ENCODE data around the gene CALU.

Gene CALU

DNA sequence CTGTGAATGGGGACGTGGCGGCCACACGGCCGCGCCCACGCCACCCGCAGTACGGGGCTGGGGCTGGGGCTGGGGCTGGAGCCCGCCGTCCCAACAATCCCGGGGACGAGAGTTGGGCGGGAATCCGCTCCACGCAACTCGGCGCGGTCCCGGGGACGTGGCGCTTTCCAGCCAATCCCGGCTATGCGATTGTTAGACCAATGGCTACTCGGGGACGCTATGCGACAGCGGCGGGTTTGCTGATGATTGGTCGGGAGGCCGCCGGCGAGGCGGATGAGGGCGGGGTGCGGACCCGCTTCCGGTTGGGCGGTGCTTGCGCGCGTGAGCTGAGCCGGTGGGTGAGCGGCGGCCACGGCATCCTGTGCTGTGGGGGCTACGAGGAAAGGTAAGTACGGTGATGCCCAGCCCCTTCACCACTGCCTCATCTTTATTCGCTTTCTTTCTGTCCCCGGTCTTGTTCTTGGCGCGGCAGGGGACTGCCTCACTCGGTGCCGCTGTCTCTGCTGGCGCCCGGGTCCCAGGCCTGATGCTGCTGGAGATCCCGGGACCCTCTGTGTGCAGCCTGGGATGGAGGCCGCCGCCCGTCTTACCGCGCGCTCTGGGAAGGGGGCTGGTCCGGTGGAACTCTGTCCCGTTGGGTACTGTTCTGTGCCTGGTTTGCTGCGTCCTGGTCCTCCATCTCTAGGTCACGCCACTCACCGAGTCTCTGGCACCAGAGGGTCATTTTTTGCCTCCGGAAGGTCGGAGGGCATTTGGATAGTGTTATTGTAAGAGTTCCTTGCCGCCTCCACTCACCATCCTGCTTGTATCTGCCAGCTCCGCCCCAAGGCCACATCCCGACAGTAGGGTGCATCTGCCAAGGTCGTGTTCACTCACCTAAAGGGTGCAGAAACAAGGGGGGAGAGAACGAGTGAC lies at the start of gene CALU:
TSS of gene CALU (plus strand) at position 312 of the 915 bp plus-strand sequence. CDS start 9,225 bp downstream, outside the sequence.
- peak; percentile 79 for DNase-seq (ENCODE audit: low read depth)

DNA sequence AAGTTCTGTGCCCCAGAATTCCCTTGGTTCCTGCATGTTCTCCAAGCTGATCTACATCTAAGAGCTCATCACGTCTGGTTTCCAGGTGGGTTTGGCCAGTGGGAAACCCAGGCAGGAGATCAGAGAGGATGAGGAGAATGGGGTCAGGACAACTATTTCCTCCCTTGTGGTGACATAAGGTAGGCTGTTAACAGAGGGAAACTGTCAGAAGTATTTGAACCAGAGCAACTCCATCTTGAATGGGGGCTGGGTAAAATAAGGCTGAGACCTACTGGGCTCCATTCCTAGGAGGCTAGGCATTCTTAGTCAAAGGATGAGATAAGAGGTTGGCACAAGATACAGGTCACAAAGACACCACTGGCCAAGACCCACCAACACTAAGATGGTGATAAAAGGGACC lies 47.9 kb upstream of the CALU start:
- no peak for DNase-seq (ENCODE audit: low read depth)

DNA sequence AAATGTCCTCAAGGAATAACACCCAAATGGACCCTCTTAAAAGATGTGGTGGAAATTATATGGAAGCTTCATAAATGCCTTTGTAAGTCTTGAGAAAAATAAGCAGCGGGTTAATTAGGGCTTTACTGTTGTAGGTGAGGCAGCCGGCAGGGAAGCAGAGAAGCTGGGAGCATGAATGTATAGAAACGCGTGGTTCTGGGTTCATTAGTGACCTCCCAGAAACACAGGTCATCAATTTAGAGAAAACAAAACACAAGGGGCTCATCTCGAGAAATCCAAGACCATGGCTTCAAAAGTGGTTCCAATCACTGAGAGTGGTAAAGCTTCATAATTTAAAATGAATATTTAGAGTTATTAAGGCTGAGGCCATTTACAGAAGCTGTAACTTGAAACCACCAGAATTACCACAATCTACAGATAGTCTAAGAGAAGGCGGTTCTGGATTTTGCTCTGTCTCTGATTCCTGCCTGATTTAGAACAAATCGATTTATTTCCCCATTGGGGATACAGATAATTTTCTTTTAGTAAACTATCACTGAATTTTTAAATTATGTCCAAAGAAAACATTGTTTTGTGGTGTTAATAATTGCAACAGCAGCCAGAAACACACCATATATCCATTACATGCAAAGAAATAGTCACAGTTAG lies 46.4 kb upstream of the CALU start:
- DNase-seq (ENCODE audit: low read depth), result no peak

DNA sequence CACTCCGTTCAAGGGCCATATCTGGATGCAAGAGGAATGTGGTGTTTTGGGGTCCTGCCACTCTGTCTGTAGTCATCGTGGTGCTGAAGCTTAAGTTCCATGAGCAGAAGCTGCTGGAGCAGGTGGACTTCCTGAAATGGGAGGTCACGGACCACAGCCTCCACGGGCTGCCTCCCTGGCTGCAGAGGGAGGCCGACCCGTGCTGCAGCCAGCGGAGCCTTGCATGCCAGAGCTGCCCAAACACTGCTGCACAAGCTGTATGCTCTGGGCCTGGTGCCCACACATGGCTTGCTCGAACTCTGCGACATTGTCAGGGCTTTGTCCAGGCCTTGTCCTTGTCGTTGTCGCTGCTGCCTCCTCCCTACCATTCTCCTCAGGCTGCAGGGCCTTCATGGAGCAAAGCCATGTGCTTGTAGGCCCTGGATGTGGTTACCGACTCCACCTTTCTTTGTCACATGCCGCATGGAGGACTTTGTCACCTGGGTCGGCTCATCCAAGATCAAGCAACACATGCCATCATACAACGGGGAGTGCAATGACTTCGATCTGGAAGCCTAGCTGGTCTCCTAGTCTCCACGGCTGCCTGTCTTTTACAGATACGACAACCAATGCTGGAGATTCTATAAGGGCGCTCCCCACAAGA lies 45.7 kb upstream of the CALU start:
- DNase-seq (ENCODE audit: low read depth), result no peak

DNA sequence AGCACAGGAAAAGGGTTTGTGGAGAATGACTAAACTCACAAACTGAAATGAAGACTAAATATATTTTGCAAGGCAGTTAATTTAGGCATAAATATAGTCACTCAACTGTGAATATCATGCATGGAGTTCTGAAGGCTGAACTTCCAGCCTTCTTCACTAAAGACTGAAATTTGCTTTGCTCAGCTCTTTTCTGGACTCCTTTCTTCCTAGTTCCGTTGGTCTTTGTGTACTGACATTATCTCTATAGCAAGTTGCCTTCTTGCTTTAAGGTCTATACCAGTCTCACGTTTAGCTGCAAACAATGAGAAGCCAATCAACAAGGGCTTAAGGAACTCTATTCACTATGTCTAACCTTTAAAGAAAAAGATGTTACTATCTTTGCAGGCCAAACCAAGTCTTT lies 44.4 kb upstream of the CALU start:
- DNase-seq (ENCODE audit: low read depth), result no peak

DNA sequence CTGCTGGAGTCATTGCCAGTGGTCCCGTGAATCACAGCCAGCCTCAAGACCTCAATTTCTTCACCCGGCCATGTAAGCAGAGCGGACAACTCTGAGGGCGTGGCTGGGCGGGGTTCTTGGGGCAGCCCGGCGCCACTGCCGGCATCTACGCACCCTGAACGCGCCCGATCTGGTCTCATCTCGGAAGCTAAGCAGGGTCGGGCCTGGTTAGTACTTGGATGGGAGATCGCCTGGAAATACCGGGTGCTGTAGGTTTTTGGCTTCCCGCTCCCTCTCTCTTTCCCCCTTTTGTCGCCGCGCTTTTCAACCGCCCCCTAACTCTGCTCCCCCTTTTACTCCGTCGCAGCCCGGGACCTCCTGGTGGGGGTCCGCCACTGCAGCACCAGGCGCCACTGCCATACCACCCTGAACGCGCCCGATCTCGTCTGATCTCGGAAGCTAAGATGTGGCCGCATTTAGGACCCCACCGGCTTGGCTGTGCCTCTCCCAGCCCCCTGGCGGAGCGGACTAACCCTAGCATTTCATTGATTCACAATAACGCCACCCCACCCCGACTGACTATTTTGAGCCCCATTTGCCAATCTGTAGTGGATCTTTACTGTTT lies 41.8 kb upstream of the CALU start:
- DNase-seq (ENCODE audit: low read depth), result no peak

DNA sequence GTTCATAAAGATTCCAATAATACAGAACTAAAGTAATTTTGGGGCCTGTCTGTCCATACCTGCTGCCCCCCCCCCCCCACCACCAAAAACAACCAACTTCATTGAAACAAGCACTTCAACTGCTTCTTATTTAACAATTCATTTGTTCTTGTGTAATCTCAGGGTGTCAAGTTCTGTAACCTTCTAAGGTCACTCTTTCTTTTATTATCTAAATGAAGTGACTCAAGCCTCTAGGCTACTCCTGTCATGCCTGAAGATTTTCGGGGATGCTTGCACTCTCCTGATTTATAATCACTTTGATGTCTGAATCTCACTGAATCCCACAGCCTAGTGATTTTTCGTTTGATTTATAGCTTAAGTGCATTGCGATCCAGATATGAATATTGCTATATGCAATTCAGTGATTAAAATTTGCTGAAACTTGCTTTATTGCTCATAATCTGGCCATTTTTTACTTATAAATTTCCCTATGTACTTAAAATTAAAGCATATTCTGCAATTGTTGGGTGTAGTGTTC lies 39.9 kb upstream of the CALU start:
- DNase-seq (ENCODE audit: low read depth), result no peak

DNA sequence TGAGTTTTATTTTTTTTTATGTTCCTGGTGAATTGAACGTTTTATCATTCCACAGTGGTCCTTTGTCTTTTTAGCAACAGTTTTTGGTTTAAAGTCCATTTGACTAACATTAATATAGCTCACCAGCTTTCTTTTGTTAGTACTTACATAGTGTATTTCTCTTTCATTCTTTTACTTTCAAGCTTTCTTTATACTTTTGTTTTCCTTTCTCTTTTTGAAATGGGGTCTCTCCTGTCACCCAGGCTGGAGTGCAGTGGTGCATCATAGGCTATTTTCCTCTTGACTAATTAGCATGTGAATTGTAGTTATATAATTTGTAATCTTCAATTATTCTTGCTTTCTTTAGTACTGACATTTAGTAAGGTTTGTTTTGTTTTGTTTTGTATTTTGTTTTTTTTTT lies 39.3 kb upstream of the CALU start:
- no peak for DNase-seq (ENCODE audit: low read depth)

DNA sequence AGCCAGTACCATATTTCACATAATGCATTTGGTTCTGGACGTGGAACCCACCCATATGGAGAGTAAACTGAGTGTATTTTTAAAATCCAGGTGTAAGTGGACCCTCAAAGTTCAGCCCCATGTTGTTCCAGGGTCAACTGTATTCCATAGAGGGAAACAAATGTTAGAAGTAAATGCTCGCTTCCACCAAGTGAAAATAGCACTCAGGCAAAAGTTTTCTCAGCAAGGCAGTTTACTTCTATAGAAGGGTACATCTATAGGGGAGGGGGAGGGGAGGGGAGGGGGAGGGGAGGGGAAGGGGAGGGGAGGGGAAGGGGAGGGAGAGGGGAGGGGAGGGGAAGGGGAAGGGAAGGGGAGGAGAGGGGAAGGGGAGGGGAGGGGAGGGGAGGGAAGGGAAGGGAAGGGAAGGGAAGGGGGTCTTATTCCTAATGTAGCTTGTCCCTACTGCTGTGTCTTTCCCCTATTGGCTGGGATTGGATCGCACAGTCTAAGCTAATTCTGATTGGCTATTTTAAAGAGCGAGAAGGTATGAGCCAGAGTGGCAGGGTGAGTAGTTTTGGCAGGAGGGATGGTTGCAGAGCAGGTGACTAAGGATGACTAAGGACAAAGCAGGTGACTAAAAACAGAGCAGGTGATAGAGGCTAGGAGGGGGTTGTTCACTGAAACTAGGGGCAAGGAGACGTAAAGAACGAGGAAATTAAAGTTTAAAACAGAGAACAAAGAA lies 37.9 kb upstream of the CALU start:
- DNase-seq (ENCODE audit: low read depth), result no peak

DNA sequence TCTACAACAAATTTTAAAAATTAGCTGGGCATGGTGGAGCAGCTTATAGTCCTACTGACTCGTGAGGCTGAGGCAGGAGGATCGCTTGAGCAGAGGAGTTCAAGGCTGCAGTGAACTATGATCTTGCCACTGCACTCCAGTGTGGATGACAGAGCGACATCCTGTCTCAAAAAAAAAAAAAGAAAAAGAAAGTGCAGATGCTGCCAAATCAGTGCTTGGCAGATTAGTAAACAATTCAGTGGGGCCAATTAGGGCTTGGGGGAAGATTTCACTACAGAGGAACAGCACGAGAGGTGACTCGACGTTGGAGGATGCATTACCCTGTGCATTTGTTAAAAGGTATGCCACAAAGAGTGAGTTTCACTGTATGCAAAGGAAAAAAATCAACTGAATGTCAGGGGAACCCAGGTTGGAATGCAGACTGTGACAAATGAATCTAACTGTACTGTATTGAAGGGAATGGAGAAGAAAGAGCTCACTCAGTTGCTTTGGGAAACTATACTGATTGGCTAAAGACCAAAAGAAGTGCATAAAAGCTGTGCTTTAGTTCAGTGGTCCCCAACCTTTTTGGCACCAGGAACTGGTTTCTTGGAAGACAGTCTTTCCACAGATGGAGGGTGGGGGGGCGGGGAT lies 35.4 kb upstream of the CALU start:
- DNase-seq (ENCODE audit: low read depth), result peak; percentile 63

DNA sequence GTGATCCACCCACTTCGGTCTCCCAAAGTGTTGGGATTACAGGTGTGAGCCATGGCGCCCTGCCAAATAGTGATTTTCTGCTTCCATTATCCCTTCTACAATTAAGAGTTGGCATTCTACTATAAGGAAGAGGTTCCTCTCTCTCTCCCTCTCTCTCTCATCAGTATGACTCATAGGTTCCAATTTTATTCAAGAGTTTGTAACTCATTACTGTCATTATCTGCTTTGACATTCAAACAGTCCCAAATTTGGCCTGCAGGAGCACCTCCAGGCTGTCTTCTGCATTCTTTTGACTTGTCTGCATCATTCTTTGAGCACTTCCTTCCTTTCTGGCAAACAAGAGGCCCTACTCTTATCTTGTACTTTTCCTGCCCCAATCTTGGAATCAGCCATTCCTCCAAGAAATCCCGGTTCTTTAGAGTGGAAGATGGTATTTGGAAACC lies 33.2 kb upstream of the CALU start:
- peak; percentile 11 for DNase-seq (ENCODE audit: low read depth)

DNA sequence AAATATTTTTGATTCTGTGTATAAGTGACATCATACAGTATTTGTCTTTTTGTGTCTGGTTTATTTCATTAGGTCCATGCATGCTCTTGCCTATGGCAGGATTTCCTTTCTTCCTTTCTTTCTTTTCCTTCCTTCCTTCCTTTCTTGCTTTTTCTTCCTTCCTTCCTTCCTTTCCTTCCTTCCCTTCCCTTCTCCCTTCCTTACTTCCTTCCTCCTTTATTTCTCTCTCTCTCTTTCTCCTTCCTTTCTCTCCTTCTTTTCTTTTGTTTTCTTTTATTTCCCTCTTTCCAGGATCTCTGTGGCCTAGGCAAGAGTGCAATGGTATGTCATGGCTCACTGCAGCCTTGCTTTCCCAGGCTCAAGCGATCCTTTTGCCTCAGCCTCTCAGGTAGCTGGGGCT lies 31.4 kb upstream of the CALU start:
- DNase-seq (ENCODE audit: low read depth), result no peak

DNA sequence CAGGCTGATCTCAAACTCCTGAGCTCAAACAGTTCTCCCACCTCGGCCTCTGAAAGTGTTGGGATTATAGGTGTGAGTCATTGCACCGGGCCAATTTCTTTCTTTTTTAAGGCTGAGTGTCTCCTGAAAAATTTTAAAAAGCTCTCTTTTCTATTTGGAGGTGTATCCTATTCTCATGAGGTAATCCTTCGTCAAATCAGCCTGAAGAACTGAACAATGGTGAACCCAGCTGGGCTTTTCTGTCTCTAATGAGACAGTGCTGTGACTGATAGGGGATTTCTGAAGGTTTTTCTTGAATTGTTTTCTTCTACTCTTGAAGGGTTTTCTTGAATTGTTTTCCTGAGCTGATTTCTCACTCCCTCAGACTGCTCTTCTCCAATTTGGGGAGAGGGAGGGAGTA lies 30.9 kb upstream of the CALU start:
- no peak for DNase-seq (ENCODE audit: low read depth)

DNA sequence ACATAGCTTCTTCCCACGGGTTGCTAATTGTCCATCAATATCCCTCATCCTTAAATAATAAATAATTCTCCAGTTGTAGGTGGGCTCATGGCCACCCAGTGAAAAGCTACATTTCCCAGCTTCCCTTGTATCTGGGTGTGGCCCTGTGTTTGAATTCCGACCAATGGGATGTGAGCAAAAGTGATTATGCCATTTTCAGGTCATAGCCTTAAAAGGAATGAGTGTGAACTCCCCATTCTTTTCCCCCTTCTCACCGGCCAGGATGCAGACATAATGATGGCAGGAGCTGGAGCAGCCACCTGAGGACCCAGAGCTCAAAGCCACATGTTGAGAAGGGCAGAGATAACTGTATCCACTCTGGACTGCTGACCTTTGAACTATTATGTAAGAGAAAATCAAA lies 30.3 kb upstream of the CALU start:
- no peak for DNase-seq (ENCODE audit: low read depth)

DNA sequence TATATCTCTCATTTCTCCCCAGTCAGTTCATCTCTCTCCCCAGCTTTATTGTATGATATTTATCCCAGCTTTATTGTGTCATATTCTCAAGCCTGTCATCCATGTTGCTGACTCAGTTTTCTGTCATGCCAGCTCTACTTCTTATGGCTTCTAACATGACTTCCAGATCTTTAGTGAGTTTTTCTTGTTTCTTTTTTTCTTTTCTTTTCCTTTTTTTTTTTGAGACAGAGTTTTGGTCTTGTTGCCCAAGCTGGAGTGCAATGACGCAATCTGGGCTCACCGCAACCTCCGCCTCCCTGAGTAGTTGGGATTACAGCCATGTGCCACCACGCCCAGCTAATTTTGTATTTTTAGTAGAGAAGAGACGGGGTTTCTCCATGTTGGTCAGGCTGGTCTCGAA lies 28.7 kb upstream of the CALU start:
- no peak for DNase-seq (ENCODE audit: low read depth)

DNA sequence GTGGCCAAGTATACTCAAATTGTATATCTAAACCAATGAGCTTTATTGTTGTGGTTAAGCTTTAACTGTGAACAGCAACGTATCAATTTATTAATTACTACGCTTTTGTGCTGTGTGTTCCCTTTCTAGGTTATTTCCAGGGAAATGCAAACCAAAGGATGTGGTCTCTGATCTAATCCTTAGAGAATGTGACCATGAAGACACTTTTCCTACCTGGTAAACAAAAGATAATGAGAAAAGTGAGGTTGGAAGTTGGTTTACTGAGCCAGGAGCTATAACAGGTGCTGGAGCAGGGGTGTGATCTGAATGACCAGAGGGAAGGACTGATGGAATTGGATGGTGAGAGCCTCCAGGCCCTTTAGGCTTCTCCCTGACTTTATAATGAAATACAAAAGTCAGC lies 25.4 kb upstream of the CALU start:
- no peak for DNase-seq (ENCODE audit: low read depth)

DNA sequence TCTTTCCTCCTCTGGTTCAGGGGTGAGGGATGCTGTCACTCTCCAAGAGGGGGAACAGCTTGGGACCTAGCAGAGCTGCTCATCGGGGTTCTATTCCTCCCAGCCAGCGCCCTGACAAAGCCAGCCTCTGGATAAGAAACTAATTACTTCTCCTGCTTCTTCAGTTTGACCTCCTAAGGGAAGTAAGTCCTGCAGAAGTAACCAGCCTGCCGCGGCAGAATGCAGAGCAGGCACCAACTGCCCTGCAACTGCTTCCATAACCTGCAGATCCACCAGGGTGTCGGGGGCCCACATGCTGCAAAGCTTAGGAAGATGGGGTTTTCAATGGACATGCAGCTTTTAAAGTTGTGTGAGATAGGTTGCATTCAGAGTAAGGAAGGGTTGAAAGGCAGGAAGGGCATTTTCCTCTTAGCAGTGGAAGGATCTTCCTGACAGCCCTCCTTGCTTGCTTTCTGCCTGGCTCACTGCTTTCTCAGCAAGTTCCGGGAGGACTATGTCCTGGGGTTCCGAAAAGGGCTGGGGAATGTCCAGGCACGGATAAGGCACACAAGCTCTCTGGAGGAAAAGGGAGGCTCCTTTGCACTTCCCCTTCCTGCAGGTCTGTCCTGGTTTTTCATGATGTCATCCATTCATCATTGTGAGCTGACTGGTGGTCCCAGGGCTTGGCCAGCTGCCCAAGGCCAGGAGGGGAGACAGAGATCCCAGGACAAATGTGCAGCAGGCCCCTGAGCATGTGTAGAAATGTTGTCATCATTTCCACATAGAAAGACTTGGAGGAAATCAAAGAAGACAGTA lies 24.3 kb upstream of the CALU start:
- DNase-seq (ENCODE audit: low read depth), result no peak

DNA sequence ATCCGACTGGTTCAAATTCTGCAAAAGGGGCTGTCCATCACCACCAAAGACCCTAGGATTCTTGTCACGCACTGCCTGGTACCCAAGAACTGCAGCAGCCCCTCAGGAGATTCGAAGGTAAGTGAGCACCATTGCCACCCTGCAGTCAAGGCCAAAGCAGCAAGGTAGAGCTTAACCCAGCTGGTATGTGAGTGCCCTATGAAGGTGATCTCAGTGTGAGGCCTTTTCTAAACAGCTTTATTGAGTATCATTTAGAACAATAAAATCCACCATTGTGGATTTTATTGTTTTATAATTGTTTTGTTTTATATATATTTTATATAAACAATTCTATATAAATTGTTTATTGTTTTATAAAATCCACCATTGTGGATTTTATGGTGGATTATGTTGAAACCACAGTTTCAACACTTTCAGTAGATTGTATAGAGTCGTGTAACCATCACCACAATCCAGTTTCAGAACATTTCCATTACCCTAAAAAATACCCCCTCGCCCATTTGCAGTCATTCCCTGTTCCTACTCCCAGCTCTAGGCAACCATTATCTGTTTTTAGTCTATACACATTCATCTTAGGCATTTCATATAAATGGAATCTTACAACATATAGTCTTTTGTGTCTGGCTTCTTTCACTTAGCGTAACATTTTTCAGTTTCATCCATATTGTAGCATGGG lies 20.1 kb upstream of the CALU start:
- DNase-seq (ENCODE audit: low read depth), result no peak

DNA sequence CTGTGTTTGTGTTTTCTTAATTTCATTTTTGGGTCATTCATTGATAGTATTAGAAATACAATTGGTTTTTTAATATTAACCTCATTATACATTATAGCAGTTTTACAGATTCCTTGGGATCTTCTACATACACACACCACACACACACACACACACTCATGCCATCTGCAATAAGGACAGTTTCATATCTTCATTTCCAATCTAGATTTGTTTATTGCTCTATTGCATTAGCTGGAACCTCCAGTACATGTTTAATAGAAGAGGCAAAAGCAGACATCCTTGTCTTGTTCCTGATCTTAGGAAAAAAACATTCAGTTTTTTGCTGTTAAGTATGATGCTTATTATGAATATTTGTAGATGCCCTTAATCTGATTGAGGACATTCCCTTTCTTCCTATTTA lies 17.8 kb upstream of the CALU start:
- DNase-seq (ENCODE audit: low read depth), result no peak

DNA sequence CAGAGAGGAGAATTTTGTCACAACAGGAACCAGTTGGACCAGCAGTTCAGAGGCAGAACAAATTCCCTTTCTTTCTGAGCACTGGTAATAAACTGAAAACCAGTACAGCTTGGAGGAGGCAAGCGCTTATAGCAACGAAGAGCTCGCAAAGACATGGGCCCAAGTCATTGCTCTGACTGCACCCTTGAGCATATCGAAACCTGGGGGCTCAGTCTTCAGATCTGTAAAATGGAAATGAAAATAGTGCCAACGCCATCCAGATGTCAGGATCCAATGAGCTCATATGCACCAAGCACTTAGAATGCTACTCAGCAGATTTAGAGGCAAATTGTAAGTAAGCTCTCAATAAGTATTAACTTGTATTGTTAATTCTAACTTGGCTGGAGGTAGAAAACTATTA lies 14.4 kb upstream of the CALU start:
- no peak for DNase-seq (ENCODE audit: low read depth)

Data from HS-5 (cell line).